ENCODE results near the gene ARL6IP5.

The ARL6IP5 gene

GRCh38 chr3:69108811-69109210 is 24.1 kb downstream of the ARL6IP5 start:
- CTCF ChIA-PET, result interaction anchor here (1.1 kb wide), 1 partner anchor 13 kb away, joined by 3 read pairs; no protein-coding TSS in a partner anchor
- TF ChIP-seq SUZ12 (IDR thresholded peaks at IDR 0.05) (no peak), L3MBTL2 (conservative IDR thresholded peaks at IDR 0.05) (no peak), SP1 (IDR thresholded peaks at IDR 0.05) (no peak), FOXA1 (IDR thresholded peaks at IDR 0.05) (no peak), ELF4 (IDR thresholded peaks at IDR 0.05) (no peak), LEF1 (IDR thresholded peaks at IDR 0.05; ENCODE audit: borderline replicate concordance) (no peak), ARNT (IDR thresholded peaks at IDR 0.05) (no peak), BHLHE40 (IDR thresholded peaks at IDR 0.05; ENCODE audit: borderline replicate concordance) (no peak), FOXK2 (IDR thresholded peaks at IDR 0.05) (no peak), HDGF (IDR thresholded peaks at IDR 0.05; ENCODE audit: borderline replicate concordance) (no peak), PKNOX1 (IDR thresholded peaks at IDR 0.05) (no peak), FOXM1 (IDR thresholded peaks at IDR 0.05; ENCODE audit: borderline replicate concordance) (no peak), CTBP1 (IDR thresholded peaks at IDR 0.05; ENCODE audit: borderline replicate concordance) (no peak), TARDBP (IDR thresholded peaks at IDR 0.05) (no peak)
- POLR2A ChIA-PET, result no interaction called here

GRCh38 chr3:69110941-69111546 is 26.3 kb downstream of the ARL6IP5 start:
- TF ChIP-seq TARDBP (IDR thresholded peaks at IDR 0.05), result no peak
- TF ChIP-seq BHLHE40 (IDR thresholded peaks at IDR 0.05; ENCODE audit: borderline replicate concordance), result no peak
- no peak for TF ChIP-seq SUZ12 (IDR thresholded peaks at IDR 0.05)
- no peak for TF ChIP-seq NFRKB (IDR thresholded peaks at IDR 0.05)
- no peak for TF ChIP-seq ARNT (IDR thresholded peaks at IDR 0.05)
- no peak for TF ChIP-seq CTBP1 (IDR thresholded peaks at IDR 0.05; ENCODE audit: borderline replicate concordance)
- no peak for TF ChIP-seq LEF1 (IDR thresholded peaks at IDR 0.05; ENCODE audit: borderline replicate concordance)
- no peak for TF ChIP-seq ZNF384 (IDR thresholded peaks at IDR 0.05)
- TF ChIP-seq FOXA1 (IDR thresholded peaks at IDR 0.05), result no peak
- TF ChIP-seq HDGF (IDR thresholded peaks at IDR 0.05; ENCODE audit: borderline replicate concordance), result no peak
- no peak for TF ChIP-seq FOXM1 (IDR thresholded peaks at IDR 0.05; ENCODE audit: borderline replicate concordance)
- TF ChIP-seq L3MBTL2 (conservative IDR thresholded peaks at IDR 0.05), result no peak
- TF ChIP-seq FOXK2 (IDR thresholded peaks at IDR 0.05), result no peak
- TF ChIP-seq PKNOX1 (IDR thresholded peaks at IDR 0.05), result no peak
- no peak for TF ChIP-seq SP1 (IDR thresholded peaks at IDR 0.05)
- TF ChIP-seq ELF4 (IDR thresholded peaks at IDR 0.05), result no peak
- ChIA-PET CTCF (no interaction called here), POLR2A (no interaction called here)
- DNase-seq (ENCODE audit: extremely low spot score), result no peak

More at GRCh38 chr3:69108811-69109210, 24.1 kb downstream of the ARL6IP5 start:
- DNase-seq (ENCODE audit: extremely low spot score), result no peak

- ChIA-PET POLR2A (no interaction called here), CTCF (no interaction called here)
- TF ChIP-seq L3MBTL2 (conservative IDR thresholded peaks at IDR 0.05) (no peak), ARNT (IDR thresholded peaks at IDR 0.05) (no peak), TARDBP (IDR thresholded peaks at IDR 0.05) (no peak), FOXA1 (IDR thresholded peaks at IDR 0.05) (no peak)
- DNase-seq (ENCODE audit: extremely low spot score), result no peak
Observed at GRCh38 chr3:69113536-69113935, 28.8 kb downstream of the ARL6IP5 start.

- ChIA-PET CTCF (interaction anchor here (0.6 to 0.7 kb wide), 3 partner anchors 9 to 50 kb away, joined by 3 to 6 read pairs (median 3); no protein-coding TSS in a partner anchor), POLR2A (no interaction called here)
- no peak for DNase-seq (ENCODE audit: extremely low spot score)
- TF ChIP-seq TARDBP (IDR thresholded peaks at IDR 0.05) (no peak), FOXM1 (IDR thresholded peaks at IDR 0.05; ENCODE audit: borderline replicate concordance) (no peak)
Observed at GRCh38 chr3:69115731-69116130, 31.0 kb downstream of the ARL6IP5 start.

- ChIA-PET POLR2A (no interaction called here), CTCF (interaction anchor here (0.7 kb wide), 2 partner anchors 12 to 50 kb away, joined by 3 read pairs; no protein-coding TSS in a partner anchor)
- no peak for TF ChIP-seq SP1 (IDR thresholded peaks at IDR 0.05)
- no peak for TF ChIP-seq FOXA1 (IDR thresholded peaks at IDR 0.05)
- no peak for TF ChIP-seq TARDBP (IDR thresholded peaks at IDR 0.05)
- TF ChIP-seq FOXK2 (IDR thresholded peaks at IDR 0.05), result no peak
- TF ChIP-seq BHLHE40 (IDR thresholded peaks at IDR 0.05; ENCODE audit: borderline replicate concordance), result no peak
- TF ChIP-seq PKNOX1 (IDR thresholded peaks at IDR 0.05), result no peak
- no peak for TF ChIP-seq CTBP1 (IDR thresholded peaks at IDR 0.05; ENCODE audit: borderline replicate concordance)
- no peak for TF ChIP-seq NFRKB (IDR thresholded peaks at IDR 0.05)
- no peak for TF ChIP-seq L3MBTL2 (conservative IDR thresholded peaks at IDR 0.05)
- TF ChIP-seq HDGF (IDR thresholded peaks at IDR 0.05; ENCODE audit: borderline replicate concordance), result no peak
- no peak for TF ChIP-seq ELF4 (IDR thresholded peaks at IDR 0.05)
- TF ChIP-seq ZNF384 (IDR thresholded peaks at IDR 0.05), result no peak
- no peak for TF ChIP-seq SUZ12 (IDR thresholded peaks at IDR 0.05)
- TF ChIP-seq FOXM1 (IDR thresholded peaks at IDR 0.05; ENCODE audit: borderline replicate concordance), result no peak
- TF ChIP-seq LEF1 (IDR thresholded peaks at IDR 0.05; ENCODE audit: borderline replicate concordance), result no peak
- TF ChIP-seq ARNT (IDR thresholded peaks at IDR 0.05), result no peak
- no peak for DNase-seq (ENCODE audit: extremely low spot score)
Observed at GRCh38 chr3:69116162-69116561, 31.4 kb downstream of the ARL6IP5 start.

GRCh38 chr3:69116897-69117296 is 32.2 kb downstream of the ARL6IP5 start:
- DNase-seq (ENCODE audit: extremely low spot score), result no peak
- ChIA-PET CTCF (no interaction called here), POLR2A (interaction anchor here (0.6 kb wide), 1 partner anchor 65 kb away, joined by 4 read pairs; no protein-coding TSS in a partner anchor)
- TF ChIP-seq ELF4 (IDR thresholded peaks at IDR 0.05), result no peak
- TF ChIP-seq FOXA1 (IDR thresholded peaks at IDR 0.05), result no peak
- TF ChIP-seq TARDBP (IDR thresholded peaks at IDR 0.05), result no peak
- TF ChIP-seq FOXM1 (IDR thresholded peaks at IDR 0.05; ENCODE audit: borderline replicate concordance), result no peak
- TF ChIP-seq ARNT (IDR thresholded peaks at IDR 0.05), result no peak
- TF ChIP-seq HDGF (IDR thresholded peaks at IDR 0.05; ENCODE audit: borderline replicate concordance), result no peak
- no peak for TF ChIP-seq L3MBTL2 (conservative IDR thresholded peaks at IDR 0.05)
